GM23248 (cell line): ENCODE results near the gene CLEC19A.

Experiments
- EZH2 ChIP-seq: fragments of 200-600 bp; sonication (generic); IDR thresholded peaks from 2 replicates; pipeline ENCODE4 v1.6.1; 2018; ENCODE audit warnings: antibody characterized with exemption, mild to moderate bottlenecking; ENCODE audit not compliant: insufficient read depth, poor library complexity, severe bottlenecking
- EZH2phosphoT487 ChIP-seq: fragments of 200-600 bp; sonication (generic); IDR thresholded peaks from 2 replicates; pipeline ENCODE4 v1.6.1; 2018; ENCODE audit warnings: antibody characterized with exemption, moderate library complexity, mild to moderate bottlenecking, low read depth; ENCODE audit not compliant: insufficient read depth

DNA sequence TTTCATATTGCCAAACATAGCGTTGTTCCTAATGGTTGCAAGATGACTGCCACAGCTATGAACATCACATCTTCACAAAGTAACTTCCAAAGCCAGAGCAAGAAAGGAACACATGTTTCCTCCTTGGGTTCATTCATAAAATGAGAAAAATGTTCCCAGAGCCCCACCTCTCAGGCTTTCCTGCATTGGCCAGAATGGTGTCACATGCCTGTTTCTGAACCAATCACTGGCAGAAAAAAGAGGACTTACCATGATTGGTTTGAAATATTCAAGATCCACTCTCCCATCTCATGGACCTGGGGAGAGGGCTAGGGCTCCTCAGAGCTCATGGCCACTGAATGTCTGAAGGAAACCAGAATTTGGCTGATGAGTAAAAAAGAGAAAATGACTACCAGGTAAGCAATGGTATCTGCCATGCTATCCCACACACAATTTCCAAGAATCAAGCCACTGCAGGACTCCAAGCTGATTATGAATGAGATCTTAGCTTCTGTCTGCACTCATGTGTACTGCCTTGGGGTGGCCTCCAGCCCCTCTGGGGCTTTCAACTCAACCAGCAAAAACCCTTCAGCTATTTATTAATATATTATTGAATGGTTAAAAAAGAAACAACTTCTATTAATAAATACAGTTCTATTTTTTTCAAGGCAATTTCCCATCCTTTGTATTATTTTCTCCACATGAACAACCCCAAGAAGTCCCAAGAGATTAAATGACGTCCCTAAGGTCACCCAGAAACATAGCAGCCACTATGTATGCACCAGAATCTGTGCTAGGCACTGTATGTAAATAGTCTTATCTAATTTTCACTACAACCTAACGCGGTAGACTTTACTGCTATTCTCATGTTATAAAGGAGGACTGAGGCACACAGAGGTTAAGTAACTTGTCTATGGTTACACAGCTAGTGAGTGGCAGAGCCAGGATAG, 70.8 kb downstream of the CLEC19A start:
- TF ChIP-seq EZH2phosphoT487: no peak
- TF ChIP-seq EZH2: no peak
